K562 (cell line): Measurements from ENCODE around the gene PHACTR2.
"Not testable (repeated sequence)": the region's sequence is repeated elsewhere in the genome, so short reads cannot be mapped to it uniquely, and the experiment has no call there.

Experiments
- FOXA1 ChIP-seq: fragments of 450-650 bp; IDR thresholded peaks from 2 replicates; pipeline ENCODE4 v1.6.1; 2016; ENCODE audit warnings: mild to moderate bottlenecking, borderline replicate concordance
- MTA1 ChIP-seq: fragments of 450-650 bp; IDR thresholded peaks from 2 replicates; pipeline ENCODE4 v1.6.1; 2017; ENCODE audit warnings: borderline replicate concordance
- MXI1 ChIP-seq: IDR thresholded peaks from 2 replicates; pipeline ENCODE4 v1.6.1; 2011; ENCODE audit warnings: low read depth, mild to moderate bottlenecking, improper control_type of control experiment, low read length
- TF ChIP-seq, protein P1 (sequence below), 3 experiments: IDR thresholded peaks in 2 of 3; conservative IDR thresholded peaks in 1 of 3; 2 replicates each; pipeline ENCODE4 v1.5.1; 2011 to 2012; ENCODE audit warnings: low read length in 3 of 3, mild to moderate bottlenecking in 3 of 3, control low read depth in 2 of 3, improper control_type of control experiment in 1 of 3, inconsistent platforms in 1 of 3, low read depth in 1 of 3, mixed read lengths in 1 of 3, moderate library complexity in 1 of 3; ENCODE audit not compliant: insufficient read depth in 2 of 3
- TF ChIP-seq, protein P2 (sequence below): sonication (generic); formaldehyde crosslinking; IDR thresholded peaks from 2 replicates; pipeline ENCODE4 v1.8.0; 2022; ENCODE audit warnings: mild to moderate bottlenecking, low read depth, missing genetic modification reagents

DNA sequence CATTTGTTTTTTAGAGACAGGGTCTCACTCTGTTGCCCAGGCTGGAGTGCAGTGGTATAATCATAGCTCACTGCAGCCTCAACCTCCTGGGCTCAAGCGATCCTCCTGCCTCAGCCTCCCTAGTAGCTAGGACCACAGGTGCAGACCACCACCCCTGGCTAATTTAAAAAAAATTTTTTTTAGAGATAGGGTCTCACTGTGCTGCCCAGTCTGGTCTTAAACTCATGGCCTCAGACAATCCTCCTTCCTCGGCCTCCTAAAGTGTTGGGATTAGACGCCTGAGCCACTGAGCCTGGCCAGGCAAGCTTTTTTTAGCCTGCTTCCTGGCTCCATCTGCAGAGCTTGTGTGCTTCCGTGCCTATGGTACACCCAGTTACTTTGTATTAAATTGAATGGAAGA lies 46.6 kb upstream of the PHACTR2 start:
- TF ChIP-seq, protein P1, sequence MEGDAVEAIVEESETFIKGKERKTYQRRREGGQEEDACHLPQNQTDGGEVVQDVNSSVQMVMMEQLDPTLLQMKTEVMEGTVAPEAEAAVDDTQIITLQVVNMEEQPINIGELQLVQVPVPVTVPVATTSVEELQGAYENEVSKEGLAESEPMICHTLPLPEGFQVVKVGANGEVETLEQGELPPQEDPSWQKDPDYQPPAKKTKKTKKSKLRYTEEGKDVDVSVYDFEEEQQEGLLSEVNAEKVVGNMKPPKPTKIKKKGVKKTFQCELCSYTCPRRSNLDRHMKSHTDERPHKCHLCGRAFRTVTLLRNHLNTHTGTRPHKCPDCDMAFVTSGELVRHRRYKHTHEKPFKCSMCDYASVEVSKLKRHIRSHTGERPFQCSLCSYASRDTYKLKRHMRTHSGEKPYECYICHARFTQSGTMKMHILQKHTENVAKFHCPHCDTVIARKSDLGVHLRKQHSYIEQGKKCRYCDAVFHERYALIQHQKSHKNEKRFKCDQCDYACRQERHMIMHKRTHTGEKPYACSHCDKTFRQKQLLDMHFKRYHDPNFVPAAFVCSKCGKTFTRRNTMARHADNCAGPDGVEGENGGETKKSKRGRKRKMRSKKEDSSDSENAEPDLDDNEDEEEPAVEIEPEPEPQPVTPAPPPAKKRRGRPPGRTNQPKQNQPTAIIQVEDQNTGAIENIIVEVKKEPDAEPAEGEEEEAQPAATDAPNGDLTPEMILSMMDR (IDR thresholded peaks at IDR 0.05 in 2 of 3, conservative IDR thresholded peaks at IDR 0.05 in 1 of 3; ENCODE audit: insufficient read depth in 2 of 3, low read depth in 1 of 3, low read length in 3 of 3) = not testable (repeated sequence)
- not testable (repeated sequence) for TF ChIP-seq MTA1, FOXA1, MXI1
- TF ChIP-seq, protein P2, sequence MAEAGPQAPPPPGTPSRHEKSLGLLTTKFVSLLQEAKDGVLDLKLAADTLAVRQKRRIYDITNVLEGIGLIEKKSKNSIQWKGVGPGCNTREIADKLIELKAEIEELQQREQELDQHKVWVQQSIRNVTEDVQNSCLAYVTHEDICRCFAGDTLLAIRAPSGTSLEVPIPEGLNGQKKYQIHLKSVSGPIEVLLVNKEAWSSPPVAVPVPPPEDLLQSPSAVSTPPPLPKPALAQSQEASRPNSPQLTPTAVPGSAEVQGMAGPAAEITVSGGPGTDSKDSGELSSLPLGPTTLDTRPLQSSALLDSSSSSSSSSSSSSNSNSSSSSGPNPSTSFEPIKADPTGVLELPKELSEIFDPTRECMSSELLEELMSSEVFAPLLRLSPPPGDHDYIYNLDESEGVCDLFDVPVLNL (CRISPR knock-in tag) = not testable (repeated sequence)
